ENCODE measurements around the gene ITPKB.
"Not testable (repeated sequence)": the region's sequence is repeated elsewhere in the genome, so short reads cannot be mapped to it uniquely, and the experiment has no call there.

Gene ITPKB

GRCh38 chr1:226754793-226755533 is 15.9 kb upstream of the ITPKB start:
- no peak for DNase-seq (ENCODE audit: low spot score)

- DNase-seq (ENCODE audit: low spot score): no peak
Observed at GRCh38 chr1:226754097-226754496, 15.0 kb upstream of the ITPKB start.

- no peak for DNase-seq (ENCODE audit: low spot score)
Observed at GRCh38 chr1:226751703-226752102, 12.6 kb upstream of the ITPKB start.

- DNase-seq (ENCODE audit: low spot score): no peak
Observed at GRCh38 chr1:226751214-226751613, 12.1 kb upstream of the ITPKB start.

- no peak for DNase-seq (ENCODE audit: low spot score)
Observed at GRCh38 chr1:226749467-226749866, 10.4 kb upstream of the ITPKB start.

GRCh38 chr1:226748306-226748705 is 9.2 kb upstream of the ITPKB start:
- DNase-seq (ENCODE audit: low spot score): no peak

- not testable (repeated sequence) for DNase-seq (ENCODE audit: low spot score)
Observed at GRCh38 chr1:226747519-226748263, 8.6 kb upstream of the ITPKB start.

GRCh38 chr1:226743259-226743658 is 4.2 kb upstream of the ITPKB start:
- DNase-seq (ENCODE audit: low spot score): no peak

- DNase-seq (ENCODE audit: low spot score): no peak
Observed at GRCh38 chr1:226741009-226741408, 1.9 kb upstream of the ITPKB start.

GRCh38 chr1:226739696-226740065 is 599 bp upstream of the ITPKB start:
- DNase-seq (ENCODE audit: low spot score): no peak

- peak; percentile 51 for DNase-seq (ENCODE audit: low spot score)
Observed at GRCh38 chr1:226738421-226738994, 574 bp downstream of the ITPKB start.

GRCh38 chr1:226737819-226738420 is 1.2 kb downstream of the ITPKB start:
- DNase-seq (ENCODE audit: low spot score): peak; percentile 52

GRCh38 chr1:226736908-226737818 is 1.9 kb downstream of the ITPKB start:
- DNase-seq (ENCODE audit: low spot score): peak; percentile 59

GRCh38 chr1:226736001-226736907 is 2.8 kb downstream of the ITPKB start:
- peak; percentile 67 for DNase-seq (ENCODE audit: low spot score)

- DNase-seq (ENCODE audit: low spot score): no peak
Observed at GRCh38 chr1:226735576-226735975, 3.5 kb downstream of the ITPKB start.

GRCh38 chr1:226734611-226735153 is 4.4 kb downstream of the ITPKB start:
- DNase-seq (ENCODE audit: low spot score): peak; percentile 25

- DNase-seq (ENCODE audit: low spot score): peak; percentile 36
Observed at GRCh38 chr1:226733876-226734275, 5.2 kb downstream of the ITPKB start.

GRCh38 chr1:226733304-226733703 is 5.8 kb downstream of the ITPKB start:
- DNase-seq (ENCODE audit: low spot score): no peak

- peak; percentile 45 for DNase-seq (ENCODE audit: low spot score)
Observed at GRCh38 chr1:226732856-226733291, 6.2 kb downstream of the ITPKB start.

GRCh38 chr1:226731257-226731893 is 7.7 kb downstream of the ITPKB start:
- peak; percentile 56 for DNase-seq (ENCODE audit: low spot score)
